PC-3 (cell line): ENCODE data around the gene RSAD1. TPM values are rescaled to one million over a fixed set of nuclear protein-coding genes. Genes with fewer than 3 reads are reported as not detected.

Experiments
- ATAC-seq: fragments of 200-7000 bp; cut with Tn5 transposase; 2 replicates; pipeline ENCODE4 v1.9.1; 2020; ENCODE audit warnings: mild to moderate bottlenecking, moderate library complexity
- BruUV-seq: library from RNA; stranded (reverse); fragments of 400-500 nt; replicated peaks from 2 replicates; lab custom pipeline; 2021; lab: Mats Ljungman, UMichigan
- CTCF ChIA-PET: fragments of 300-600 bp; sonication (Branson Sonifier 250); formaldehyde crosslinking; loops from one replicate; lab custom pipeline; 2022; ENCODE audit warnings: antibody characterized with exemption; lab: Charles Lee
- POLR2A ChIA-PET: fragments of 300-600 bp; sonication (Branson Sonifier 250); formaldehyde crosslinking; loops from one replicate; lab custom pipeline; 2022; ENCODE audit warnings: antibody characterized with exemption; ENCODE audit not compliant: unreplicated experiment; lab: Charles Lee
- DNase-seq: peaks from one replicate; pipeline ENCODE4 v3.0.0-alpha.2; 2015
- H2AFZ ChIP-seq: fragments of 300-600 bp; sonication (generic); 2 replicates; pipeline ENCODE4 v1.6.0; 2016; ENCODE audit warnings: antibody characterized with exemption, low read length
- H3F3A ChIP-seq: fragments of 300-600 bp; sonication (generic); one replicate; pipeline ENCODE4 v1.6.0; 2017; ENCODE audit warnings: antibody characterized with exemption, low read length, control low read depth, mild to moderate bottlenecking; ENCODE audit not compliant: unreplicated experiment
- H3K27ac ChIP-seq: fragments of 300-600 bp; sonication (generic); 2 replicates; pipeline ENCODE4 v1.5.1; 2016; ENCODE audit warnings: mild to moderate bottlenecking, low read length
- H3K27me3 ChIP-seq: fragments of 300-600 bp; sonication (generic); 2 replicates; pipeline ENCODE4 v1.6.1; 2016; ENCODE audit warnings: low read length, mixed read lengths
- H3K36me3 ChIP-seq: fragments of 300-600 bp; sonication (generic); 2 replicates; pipeline ENCODE4 v1.6.1; 2016; ENCODE audit warnings: low read depth, mixed run types, low read length, mixed read lengths
- H3K4me1 ChIP-seq: fragments of 300-600 bp; sonication (generic); 2 replicates; pipeline ENCODE4 v1.5.1; 2016; ENCODE audit warnings: low read length; ENCODE audit not compliant: insufficient read depth
- H3K4me2 ChIP-seq: fragments of 300-600 bp; sonication (generic); 2 replicates; pipeline ENCODE4 v1.6.0; 2016; ENCODE audit warnings: low read length
- H3K4me3 ChIP-seq: fragments of 300-600 bp; sonication (generic); 2 replicates; pipeline ENCODE4 v1.5.1; 2016; ENCODE audit warnings: mild to moderate bottlenecking, low read length, mixed read lengths
- H3K79me2 ChIP-seq: fragments of 300-600 bp; sonication (generic); 2 replicates; pipeline ENCODE4 v1.6.1; 2017; ENCODE audit warnings: low read length, mixed read lengths
- H3K9ac ChIP-seq: fragments of 300-600 bp; sonication (generic); 2 replicates; pipeline ENCODE4 v1.6.0; 2016; ENCODE audit warnings: mild to moderate bottlenecking, low read length
- H3K9me2 ChIP-seq: fragments of 300-600 bp; sonication (generic); replicated peaks from 2 replicates; pipeline ENCODE4 v1.6.1; 2016; ENCODE audit warnings: mixed run types, low read length, mixed read lengths
- H3K9me3 ChIP-seq: fragments of 300-600 bp; sonication (generic); 2 replicates; pipeline ENCODE4 v1.6.1; 2016; ENCODE audit warnings: low read length, mixed read lengths
- H4K20me1 ChIP-seq: fragments of 300-600 bp; sonication (generic); 2 replicates; pipeline ENCODE4 v1.6.1; 2016; ENCODE audit warnings: low read length, mixed read lengths
- CTCF ChIP-seq: fragments of 300-600 bp; sonication (generic); conservative IDR thresholded peaks from 2 replicates; pipeline ENCODE4 v1.5.1; 2017; ENCODE audit warnings: antibody characterized with exemption, low read depth, mild to moderate bottlenecking, low read length
- EZH2 ChIP-seq: fragments of 300-600 bp; sonication (generic); IDR thresholded peaks from one replicate; pipeline ENCODE4 v1.6.1; 2017; ENCODE audit warnings: antibody characterized with exemption, mild to moderate bottlenecking, low read length; ENCODE audit not compliant: unreplicated experiment
- EZH2phosphoT487 ChIP-seq: fragments of 300-600 bp; sonication (generic); IDR thresholded peaks from 2 replicates; pipeline ENCODE4 v1.6.1; 2018; ENCODE audit warnings: mild to moderate bottlenecking, antibody characterized with exemption, low read length, borderline replicate concordance
- intact Hi-C: fragments of 100-400 bp; cut with micrococcal nuclease; formaldehyde crosslinking; loops from 2 replicates; pipeline ENCODE4 v1.9.0; 2023
- total RNA-seq: library from RNA; depleted of rRNA; stranded (reverse); fragments of >200 nt; gene quantifications from 2 replicates; pipeline ENCODE4 v1.2.3, GENCODE V29; 2014

The RSAD1 gene
- total RNA-seq, 1 experiment from 2014 or later: 37.7 TPM

GRCh38 chr17:50468304-50469207 is 10.1 kb upstream of the RSAD1 start, which contains the start of gene CHAD:
TSS of gene CHAD (minus strand) at chr17:50468880. CDS start at chr17:50468813, 67 bp downstream.
- intact Hi-C loops: no loop called here
- TF ChIP-seq CTCF (no peak), EZH2phosphoT487 (no peak), EZH2 (no peak)
- ATAC-seq (no peak), DNase-seq (no peak)
- Histone ChIP-seq H3K27ac (no peak within 1 kb of the TSS), H3K9me2 (no peaks in the 10 kb centered on the region), H3K4me3 (no peak within 1 kb of the TSS), H3K36me3 (no peaks in the 10 kb centered on the region), H2AFZ (no peak within 1 kb of the TSS), H3K27me3 (no peaks in the 10 kb centered on the region), H3K4me1 (peaks cover 10% of the 10 kb centered on the region; the same call in 1 of the 2 replicates), H3K9ac (no peak within 1 kb of the TSS), H3F3A (no peaks in the 10 kb centered on the region), H3K9me3 (no peaks in the 10 kb centered on the region), H3K4me2 (no peak within 1 kb of the TSS), H4K20me1 (no peaks in the 10 kb centered on the region), H3K79me2 (no peaks in the 10 kb centered on the region)
- BruUV-seq: no TSS peak
- CTCF ChIA-PET: no interaction called here
- POLR2A ChIA-PET: interaction anchor here (0.5 to 0.6 kb wide), 2 partner anchors 38 to 110 kb away, joined by 3 to 4 read pairs; no protein-coding TSS in a partner anchor

- intact Hi-C loops: no loop called here
- Histone ChIP-seq H3K36me3 (no peaks in the 10 kb centered on the region), H3K9ac (no peak overlapping the region), H3K4me2 (no peak overlapping the region), H4K20me1 (no peaks in the 10 kb centered on the region), H3F3A (no peaks in the 10 kb centered on the region), H3K9me2 (no peaks in the 10 kb centered on the region), H3K4me3 (no peak overlapping the region), H3K27ac (no peak overlapping the region), H3K79me2 (no peaks in the 10 kb centered on the region), H3K9me3 (no peaks in the 10 kb centered on the region), H2AFZ (no peak overlapping the region), H3K27me3 (no peaks in the 10 kb centered on the region), H3K4me1 (peaks cover 10% of the 10 kb centered on the region; the same call in 1 of the 2 replicates)
- no peak for DNase-seq
- BruUV-seq: no TSS peak
- ChIA-PET CTCF (no interaction called here), POLR2A (no interaction called here)
- no peak for ATAC-seq
- TF ChIP-seq CTCF (no peak), EZH2phosphoT487 (no peak)
Observed at GRCh38 chr17:50469208-50469605, 9.5 kb upstream of the RSAD1 start.
